ENCODE results near the gene ANKRD1. TPM values are rescaled to one million over a fixed set of nuclear protein-coding genes. Genes with fewer than 3 reads are reported as not detected.
"Not testable (repeated sequence)": the region's sequence is repeated elsewhere in the genome, so short reads cannot be mapped to it uniquely, and the experiment has no call there.

The ANKRD1 gene
- total and polyA plus RNA-seq, 2 experiments from 2014 or later = 9.4 to 32.7 TPM

- Histone ChIP-seq H3K27ac (no peak overlapping the region), H3K36me3 (no peaks in the 10 kb centered on the region), H3K4me3 (no peak overlapping the region), H3K9me3 (ENCODE audit: low read depth) (no peaks in the 10 kb centered on the region), H3K4me1 (ENCODE audit: low read depth) (no peaks in the 10 kb centered on the region), H3K27me3 (no peaks in the 10 kb centered on the region)
- no peak for DNase-seq (ENCODE audit: low read depth in 1 of 2, low spot score in 1 of 2)
- TF ChIP-seq CTCF (IDR thresholded peaks at IDR 0.05; ENCODE audit: low read depth, low read length) = no peak
These were observed 38.9 kb upstream of the ANKRD1 start for GRCh38 chr10:90959826-90960225.

GRCh38 chr10:90958781-90959180 is 37.9 kb upstream of the ANKRD1 start:
- no peak for DNase-seq (ENCODE audit: low read depth in 1 of 2, low spot score in 1 of 2)
- no peak for TF ChIP-seq CTCF (IDR thresholded peaks at IDR 0.05; ENCODE audit: low read depth, low read length)
- Histone ChIP-seq H3K4me3 (no peak overlapping the region), H3K27ac (no peak overlapping the region), H3K27me3 (no peaks in the 10 kb centered on the region), H3K9me3 (ENCODE audit: low read depth) (no peaks in the 10 kb centered on the region), H3K36me3 (no peaks in the 10 kb centered on the region), H3K4me1 (ENCODE audit: low read depth) (no peaks in the 10 kb centered on the region)

- no peak for DNase-seq (ENCODE audit: low read depth in 1 of 2, low spot score in 1 of 2)
- Histone ChIP-seq H3K27ac (no peak overlapping the region), H3K27me3 (no peaks in the 10 kb centered on the region), H3K4me1 (ENCODE audit: low read depth) (no peaks in the 10 kb centered on the region), H3K36me3 (no peaks in the 10 kb centered on the region), H3K4me3 (no peak overlapping the region), H3K9me3 (ENCODE audit: low read depth) (no peaks in the 10 kb centered on the region)
- no peak for TF ChIP-seq CTCF (IDR thresholded peaks at IDR 0.05; ENCODE audit: low read depth, low read length)
These were observed 26.4 kb upstream of the ANKRD1 start for GRCh38 chr10:90947030-90947960.

DNA sequence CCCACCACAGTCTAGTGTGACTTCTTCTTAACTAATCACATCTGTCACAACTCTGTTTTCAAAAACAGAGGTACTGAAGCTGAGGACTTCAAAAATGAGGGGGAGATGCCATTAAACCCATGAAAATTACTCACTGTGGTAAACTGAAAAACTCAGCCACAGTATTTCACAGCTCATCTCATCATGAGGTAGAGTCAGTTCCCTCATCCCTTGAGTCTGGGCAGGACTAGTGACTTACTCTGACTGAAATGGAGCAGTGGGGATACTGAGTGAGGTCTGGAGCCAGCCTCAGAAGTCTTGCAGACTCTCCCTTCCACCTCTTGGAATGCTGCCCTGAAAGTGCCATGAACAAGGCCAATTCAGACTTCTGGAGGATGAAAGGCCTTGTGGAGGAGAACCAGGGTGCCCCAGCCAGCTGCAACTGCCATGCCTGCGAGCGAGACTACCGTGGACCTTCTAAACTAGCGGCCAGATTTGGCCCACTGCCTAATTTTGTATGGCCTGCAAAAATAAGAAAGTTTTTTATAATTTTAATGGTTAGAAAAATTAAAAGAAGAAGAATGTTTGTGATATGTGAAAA is 24.7 kb upstream of the ANKRD1 start:
- no peaks in the 10 kb centered on the region for H3K9me3 ChIP-seq (ENCODE audit: low read depth)
- H3K4me1 ChIP-seq (ENCODE audit: low read depth) = no peaks in the 10 kb centered on the region
- H3K4me3 ChIP-seq = no peak overlapping the region
- no peaks in the 10 kb centered on the region for H3K36me3 ChIP-seq
- DNase-seq (ENCODE audit: low read depth in 1 of 2, low spot score in 1 of 2) = peak in 1 of 2 donors; percentile 28
- no peak overlapping the region for H3K27ac ChIP-seq
- no peak for TF ChIP-seq CTCF (IDR thresholded peaks at IDR 0.05; ENCODE audit: low read depth, low read length)
- no peaks in the 10 kb centered on the region for H3K27me3 ChIP-seq

- no peaks in the 10 kb centered on the region for H3K36me3 ChIP-seq
- H3K9me3 ChIP-seq (ENCODE audit: low read depth) = no peaks in the 10 kb centered on the region
- no peaks in the 10 kb centered on the region for H3K4me1 ChIP-seq (ENCODE audit: low read depth)
- no peak overlapping the region for H3K4me3 ChIP-seq
- no peak for TF ChIP-seq CTCF (IDR thresholded peaks at IDR 0.05; ENCODE audit: low read depth, low read length)
- no peak overlapping the region for H3K27ac ChIP-seq
- no peaks in the 10 kb centered on the region for H3K27me3 ChIP-seq
- no peak for DNase-seq (ENCODE audit: low read depth in 1 of 2, low spot score in 1 of 2)
These were observed 23.9 kb upstream of the ANKRD1 start for GRCh38 chr10:90944749-90945148.

DNA sequence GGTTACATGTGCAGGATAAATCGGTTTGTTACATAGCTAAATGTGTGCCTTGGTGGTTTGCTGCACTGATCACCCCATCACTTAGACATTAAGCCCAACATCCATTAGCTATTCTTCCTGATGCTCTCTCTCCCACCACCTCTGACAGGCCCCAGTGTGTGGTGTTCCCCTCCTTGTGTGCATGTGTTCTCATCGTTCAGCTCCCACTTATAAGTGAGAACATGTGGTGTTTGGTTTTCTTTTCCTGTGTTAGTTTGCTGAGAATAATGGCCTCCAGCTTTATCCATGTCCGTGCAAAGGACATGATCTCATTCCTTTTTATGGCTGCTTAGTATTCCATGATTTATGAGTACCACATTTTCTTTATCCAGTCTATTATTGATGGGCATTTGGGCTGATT is 22.1 kb upstream of the ANKRD1 start:
- not testable (repeated sequence) for H3K36me3 ChIP-seq; H3K27me3 ChIP-seq; H3K4me1 ChIP-seq (ENCODE audit: low read depth); H3K27ac ChIP-seq; H3K9me3 ChIP-seq (ENCODE audit: low read depth); H3K4me3 ChIP-seq; DNase-seq (ENCODE audit: low read depth in 1 of 2, low spot score in 1 of 2)

All from cardiac muscle cell (in vitro differentiated cells and primary cell).